OCI-LY3 (cell line): ENCODE measurements around the gene CEP41.

ENCODE experiments used
- EZH2phosphoT487 ChIP-seq: fragments of 200-600 bp; shearing (Covaris generic); IDR thresholded peaks from 2 replicates; pipeline ENCODE4 v1.6.1; 2018; ENCODE audit warnings: antibody characterized with exemption, mixed run types, low read depth
- TF ChIP-seq, protein P1 (sequence below): fragments of 200-600, 300-600 bp; sonication (generic); IDR thresholded peaks from 2 replicates; pipeline ENCODE4 v1.5.1; 2014; ENCODE audit warnings: antibody characterized with exemption, low read length, low read depth

DNA sequence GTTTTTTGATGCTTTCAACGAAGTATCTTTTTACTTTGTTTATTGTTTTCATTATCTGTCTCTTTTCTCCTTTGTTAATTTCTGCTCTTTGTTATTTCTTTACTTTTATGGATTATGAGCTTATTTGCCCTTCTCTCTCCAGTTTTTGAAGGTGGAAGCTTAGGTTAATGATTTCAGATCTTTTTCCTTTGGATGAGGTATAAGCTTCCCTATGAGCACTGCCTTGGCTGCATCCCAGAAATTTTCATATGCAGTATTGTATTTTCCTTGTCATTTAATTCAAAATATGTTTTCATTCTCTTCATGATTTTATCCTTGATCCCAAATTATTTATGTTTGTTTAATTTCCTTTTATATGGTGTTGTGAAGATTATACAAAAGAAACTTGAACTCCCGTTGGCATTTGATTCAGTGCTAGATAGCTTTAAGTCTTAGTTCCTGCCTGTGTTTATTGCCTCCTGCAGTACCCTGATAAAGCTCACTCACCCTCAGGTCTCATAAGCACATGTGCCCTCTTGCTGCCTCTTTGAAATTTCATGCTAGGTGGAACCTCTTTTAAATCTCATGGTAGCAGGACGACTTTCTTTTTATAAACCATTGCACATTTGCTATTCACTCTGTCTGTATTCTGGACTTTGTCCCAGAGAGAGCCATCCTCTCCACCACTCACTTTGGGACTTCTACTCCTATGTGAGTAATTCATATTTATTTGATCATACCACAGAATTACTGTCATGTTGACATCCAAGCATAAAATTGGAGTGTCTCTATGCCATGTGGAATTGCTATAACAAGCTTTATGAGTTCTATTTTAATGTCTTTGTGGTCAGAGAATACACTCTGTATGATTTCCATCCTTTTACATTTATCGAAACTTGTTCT lies 23.0 kb upstream of the CEP41 start:
- TF ChIP-seq, protein P1, sequence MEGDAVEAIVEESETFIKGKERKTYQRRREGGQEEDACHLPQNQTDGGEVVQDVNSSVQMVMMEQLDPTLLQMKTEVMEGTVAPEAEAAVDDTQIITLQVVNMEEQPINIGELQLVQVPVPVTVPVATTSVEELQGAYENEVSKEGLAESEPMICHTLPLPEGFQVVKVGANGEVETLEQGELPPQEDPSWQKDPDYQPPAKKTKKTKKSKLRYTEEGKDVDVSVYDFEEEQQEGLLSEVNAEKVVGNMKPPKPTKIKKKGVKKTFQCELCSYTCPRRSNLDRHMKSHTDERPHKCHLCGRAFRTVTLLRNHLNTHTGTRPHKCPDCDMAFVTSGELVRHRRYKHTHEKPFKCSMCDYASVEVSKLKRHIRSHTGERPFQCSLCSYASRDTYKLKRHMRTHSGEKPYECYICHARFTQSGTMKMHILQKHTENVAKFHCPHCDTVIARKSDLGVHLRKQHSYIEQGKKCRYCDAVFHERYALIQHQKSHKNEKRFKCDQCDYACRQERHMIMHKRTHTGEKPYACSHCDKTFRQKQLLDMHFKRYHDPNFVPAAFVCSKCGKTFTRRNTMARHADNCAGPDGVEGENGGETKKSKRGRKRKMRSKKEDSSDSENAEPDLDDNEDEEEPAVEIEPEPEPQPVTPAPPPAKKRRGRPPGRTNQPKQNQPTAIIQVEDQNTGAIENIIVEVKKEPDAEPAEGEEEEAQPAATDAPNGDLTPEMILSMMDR: no peak
- TF ChIP-seq EZH2phosphoT487: no peak
